AG09319 (cell line): Measurements from ENCODE around the gene PEAR1.
A peak's percentile ranks its signal among the peaks of the same experiment; 100 is the strongest.

Experiments used
- DNase-seq: peaks from one replicate; pipeline ENCODE4 v3.0.0-alpha.2; 2010; ENCODE audit warnings: low read depth; ENCODE audit errors: extremely low read depth
- CTCF ChIP-seq: IDR thresholded peaks from 2 replicates; pipeline ENCODE4 v1.5.1; 2011; ENCODE audit warnings: low read depth, mild to moderate bottlenecking, inconsistent platforms, low read length, moderate library complexity

The PEAR1 gene

GRCh38 chr1:156889802-156890580, 3.5 kb upstream of the PEAR1 start:
- peak; percentile 38 for DNase-seq
- peak; percentile 87 for TF ChIP-seq CTCF

- DNase-seq: peak; percentile 75
- TF ChIP-seq CTCF: peak; percentile 90
These were observed 1.1 kb upstream of the PEAR1 start for GRCh38 chr1:156892190-156893047.

GRCh38 chr1:156894001-156894400, 483 bp downstream of the PEAR1 start:
- DNase-seq: no peak
- TF ChIP-seq CTCF: no peak

- no peak for DNase-seq
These were observed 1.4 kb downstream of the PEAR1 start for GRCh38 chr1:156894711-156895454.

GRCh38 chr1:156895455-156895812, 1.9 kb downstream of the PEAR1 start:
- DNase-seq: no peak
- no peak for TF ChIP-seq CTCF

More at GRCh38 chr1:156894711-156895454, 1.4 kb downstream of the PEAR1 start:
- TF ChIP-seq CTCF: no peak

- no peak for DNase-seq
- TF ChIP-seq CTCF: no peak
These were observed 2.4 kb downstream of the PEAR1 start for GRCh38 chr1:156895927-156896326.
